CD14-positive monocyte (primary cell): Measurements from ENCODE around the gene UBIAD1. TPM values are rescaled to one million over a fixed set of nuclear protein-coding genes. Genes with fewer than 3 reads are reported as not detected.

ENCODE experiments used
- DNase-seq, 3 donors: peaks; one replicate each; pipeline ENCODE4 v3.0.0-alpha.2; 2011 to 2022
- H2AFZ ChIP-seq: 2 replicates; pipeline ENCODE4 v1.6.0; 2012; ENCODE audit warnings: mild to moderate bottlenecking, low read depth, low read length, inconsistent platforms; ENCODE audit not compliant: insufficient read depth, poor library complexity, severe bottlenecking
- H3K27ac ChIP-seq, 2 donors: 1 replicate in 1 of 2; 2 replicates in 1 of 2; pipeline ENCODE4 v1.5.1; 2012 to 2013; ENCODE audit warnings: low read length in 2 of 2, control low read depth in 1 of 2, inconsistent platforms in 1 of 2, low read depth in 1 of 2, mild to moderate bottlenecking in 1 of 2
- H3K27me3 ChIP-seq, 2 donors: one replicate each; pipeline versions ENCODE4 v1.6.0 to v1.6.1; 2011 to 2013; ENCODE audit warnings: low read length in 2 of 2; ENCODE audit not compliant: control insufficient read depth in 2 of 2, insufficient read depth in 2 of 2
- H3K36me3 ChIP-seq, 2 donors: replicated peaks in 1 of 2; 1 replicate in 1 of 2; 2 replicates in 1 of 2; pipeline versions ENCODE4 v1.5.1 to v1.6.1; 2012 to 2013; ENCODE audit warnings: low read length in 2 of 2, control low read depth in 1 of 2, inconsistent platforms in 1 of 2, mild to moderate bottlenecking in 1 of 2; ENCODE audit not compliant: insufficient read depth in 2 of 2, control insufficient read depth in 1 of 2
- H3K4me1 ChIP-seq, 2 donors: 1 replicate in 1 of 2; 2 replicates in 1 of 2; pipeline versions ENCODE4 v1.5.1 to v1.6.1; 2012 to 2013; ENCODE audit warnings: low read length in 2 of 2, control low read depth in 1 of 2, inconsistent platforms in 1 of 2, mild to moderate bottlenecking in 1 of 2, moderate library complexity in 1 of 2; ENCODE audit not compliant: insufficient read depth in 2 of 2, control insufficient read depth in 1 of 2
- H3K4me2 ChIP-seq: replicated peaks from 2 replicates; pipeline ENCODE3; 2012; ENCODE audit warnings: low read length, moderate library complexity, mild to moderate bottlenecking; ENCODE audit not compliant: poor library complexity, severe bottlenecking; ENCODE audit errors: extremely low read depth
- H3K4me3 ChIP-seq, 3 experiments: fragments of 200-600 bp in 1 of 3; sonication (generic) in 1 of 3; replicated peaks in 1 of 3; 1 replicate in 2 of 3; 2 replicates in 1 of 3; pipeline ENCODE4 v1.5.1; 2011 to 2013; ENCODE audit warnings: low read length in 3 of 3, mild to moderate bottlenecking in 3 of 3, control low read depth in 2 of 3, low read depth in 2 of 3, inconsistent platforms in 1 of 3, moderate library complexity in 1 of 3
- H3K79me2 ChIP-seq: 2 replicates; pipeline ENCODE4 v1.6.0; 2012; ENCODE audit warnings: mild to moderate bottlenecking, control low read depth, inconsistent platforms, low read length, moderate library complexity; ENCODE audit not compliant: insufficient read depth
- H3K9ac ChIP-seq: 2 replicates; pipeline ENCODE4 v1.6.0; 2017; ENCODE audit warnings: low read length, mild to moderate bottlenecking; ENCODE audit not compliant: insufficient read depth, poor library complexity, severe bottlenecking
- H3K9me3 ChIP-seq, 2 donors: replicated peaks in 1 of 2; 1 replicate in 1 of 2; 2 replicates in 1 of 2; pipeline versions ENCODE4 v1.5.1 to v1.6.1; 2012 to 2013; ENCODE audit warnings: low read length in 2 of 2, control low read depth in 1 of 2; ENCODE audit not compliant: control insufficient read depth in 1 of 2, insufficient read depth in 1 of 2
- H4K20me1 ChIP-seq: 2 replicates; pipeline ENCODE4 v1.6.0; 2012; ENCODE audit warnings: mild to moderate bottlenecking, low read length, control low read depth, moderate library complexity; ENCODE audit not compliant: insufficient read depth
- H3K27ac Mint-ChIP-seq, 7 donors: one replicate each; pipeline ENCODE4 v1.8.0; 2020; ENCODE audit warnings: mild to moderate bottlenecking in 7 of 7, mixed read lengths in 7 of 7, moderate library complexity in 6 of 7, inconsistent platforms in 2 of 7
- H3K27me3 Mint-ChIP-seq, 3 donors: one replicate each; pipeline ENCODE4 v1.8.0; 2021 to 2022; ENCODE audit warnings: low read depth in 3 of 3, mild to moderate bottlenecking in 3 of 3, mixed read lengths in 3 of 3, moderate library complexity in 3 of 3, inconsistent platforms in 1 of 3
- H3K36me3 Mint-ChIP-seq, 2 donors: one replicate each; pipeline ENCODE4 v1.8.0; 2020; ENCODE audit warnings: mixed read lengths in 2 of 2, inconsistent platforms in 1 of 2, mild to moderate bottlenecking in 1 of 2
- H3K4me1 Mint-ChIP-seq: one replicate; pipeline ENCODE4 v1.8.0; 2020; ENCODE audit warnings: mild to moderate bottlenecking, mixed read lengths
- H3K4me3 Mint-ChIP-seq, 2 donors: one replicate each; pipeline ENCODE4 v1.8.0; 2020; ENCODE audit warnings: mild to moderate bottlenecking in 2 of 2, mixed read lengths in 2 of 2, moderate library complexity in 1 of 2
- H3K9me3 Mint-ChIP-seq, 7 donors: one replicate each; pipeline ENCODE4 v1.8.0; 2020 to 2022; ENCODE audit warnings: mixed read lengths in 7 of 7, mild to moderate bottlenecking in 6 of 7, moderate library complexity in 6 of 7, inconsistent platforms in 2 of 7
- CTCF ChIP-seq: fragments of 200-600 bp; IDR thresholded peaks from one replicate; pipeline ENCODE4 v1.8.0; 2022; ENCODE audit warnings: antibody characterized with exemption, mild to moderate bottlenecking
- WGBS: methylation state at CpG from one replicate; pipeline ENCODE4 v1.1.5; 2013; ENCODE audit warnings: missing lambda C conversion rate; ENCODE audit not compliant: insufficient coverage; 5-methylcytosine and 5-hydroxymethylcytosine counted together
- intact Hi-C, 2 donors: fragments of 100-400 bp; cut with micrococcal nuclease; formaldehyde crosslinking; loops; one replicate each; pipeline versions ENCODE4 v1.15.0 to v1.15.1; 2023
- polyA plus RNA-seq, 3 donors: library from polyadenylated mRNA; depleted of rRNA in 1 of 3; unstranded in 2 of 3; stranded (reverse) in 1 of 3; fragments of 300-500 nt in 2 of 3; fragments of >200 nt in 1 of 3; fragmentation: Illumina TruSeq in 2 of 3; gene quantifications; 1 replicate in 2 of 3; 2 replicates in 1 of 3; pipeline ENCODE4 v1.2.3, GENCODE V29; 2012 to 2021

The UBIAD1 gene
- polyA plus RNA-seq, 3 donors, result 4.3 to 10.5 (median 9.8) TPM

GRCh38 chr1:11293856-11294255 lies 20.9 kb downstream of the UBIAD1 start:
- Histone ChIP-seq H3K4me1 (no peaks in the 10 kb centered on the region), H3K4me3 (no peak overlapping the region), H3K9ac (no peak overlapping the region), H3K27me3 (no peaks in the 10 kb centered on the region), H2AFZ (no peak overlapping the region), H3K36me3 (peaks cover 20 to 50% of the 10 kb centered on the region in 2 donors), H3K4me2 (no peak overlapping the region), H3K79me2 (no peaks in the 10 kb centered on the region), H3K9me3 (no peaks in the 10 kb centered on the region), H3K27ac (no peak overlapping the region), H4K20me1 (no peaks in the 10 kb centered on the region)
- intact Hi-C loops, result no loop called here
- Mint-ChIP-seq H3K36me3 (peaks cover 39 to 51% of the 10 kb centered on the region in 2 donors), H3K9me3 (no peaks in the 10 kb centered on the region), H3K4me1 (no peaks in the 10 kb centered on the region), H3K27ac (no peak overlapping the region), H3K27me3 (no peaks in the 10 kb centered on the region), H3K4me3 (no peak overlapping the region)
- WGBS, result 100% methylated on average over 5 of the region's 6 CpGs
- no peak for TF ChIP-seq CTCF
- DNase-seq, result no peak

GRCh38 chr1:11294951-11295350 lies 22.0 kb downstream of the UBIAD1 start:
- Histone ChIP-seq H3K9ac (no peak overlapping the region), H3K79me2 (no peaks in the 10 kb centered on the region), H3K9me3 (no peaks in the 10 kb centered on the region), H3K27ac (no peak overlapping the region), H3K36me3 (peaks cover 16 to 45% of the 10 kb centered on the region in 2 donors), H3K27me3 (no peaks in the 10 kb centered on the region), H2AFZ (no peak overlapping the region), H3K4me3 (no peak overlapping the region), H3K4me2 (no peak overlapping the region), H4K20me1 (no peaks in the 10 kb centered on the region), H3K4me1 (no peaks in the 10 kb centered on the region)
- Mint-ChIP-seq H3K9me3 (no peaks in the 10 kb centered on the region), H3K27ac (peak overlapping the region in 3 of 7 donors; percentile 6 to 56 (median 54)), H3K4me3 (no peak overlapping the region), H3K36me3 (peaks cover 35 to 45% of the 10 kb centered on the region in 2 donors), H3K4me1 (no peaks in the 10 kb centered on the region), H3K27me3 (no peaks in the 10 kb centered on the region)
- intact Hi-C loops, result no loop called here
- no peak for DNase-seq
- WGBS, result 56% methylated on average over 7 of the region's 8 CpGs
- TF ChIP-seq CTCF, result no peak
